Spleen (tissue), 11 donors: Measurements from ENCODE around the gene GPR137. TPM values are rescaled to one million over a fixed set of nuclear protein-coding genes. Genes with fewer than 3 reads are reported as not detected.
A peak's percentile ranks its signal among the peaks of the same experiment; 100 is the strongest.
"Not testable (repeated sequence)": the region's sequence is repeated elsewhere in the genome, so short reads cannot be mapped to it uniquely, and the experiment has no call there.

Source experiments
- DNase-seq: peaks from one replicate; pipeline ENCODE4 v3.0.0-alpha.2; 2020
- H3K27ac ChIP-seq, 8 donors: fragments of 200-600 bp; sonication (generic) in 7 of 8; 1 replicate in 4 of 8; 2 replicates in 4 of 8; pipeline versions ENCODE4 v1.5.0 to v1.8.0; 2016 to 2021; ENCODE audit warnings: inconsistent platforms in 4 of 8, mild to moderate bottlenecking in 4 of 8, moderate library complexity in 1 of 8
- H3K27me3 ChIP-seq, 7 donors: fragments of 200-600 bp; sonication (generic) in 6 of 7; replicated peaks in 1 of 7; 1 replicate in 4 of 7; 2 replicates in 3 of 7; pipeline versions ENCODE4 v1.5.0 to v1.8.0; 2016 to 2021; ENCODE audit warnings: inconsistent platforms in 3 of 7, mild to moderate bottlenecking in 1 of 7
- H3K36me3 ChIP-seq, 6 donors: fragments of 200-600 bp; sonication (generic) in 5 of 6; 1 replicate in 4 of 6; 2 replicates in 2 of 6; pipeline versions ENCODE4 v1.5.0 to v1.8.0; 2016 to 2021; ENCODE audit warnings: inconsistent platforms in 2 of 6
- H3K4me1 ChIP-seq, 6 donors: fragments of 200-600 bp; sonication (generic) in 5 of 6; 1 replicate in 3 of 6; 2 replicates in 3 of 6; pipeline versions ENCODE4 v1.5.0 to v1.8.0; 2016 to 2021; ENCODE audit warnings: inconsistent platforms in 3 of 6
- H3K4me3 ChIP-seq, 8 donors: fragments of 200-600 bp; sonication (generic) in 7 of 8; 1 replicate in 4 of 8; 2 replicates in 4 of 8; pipeline versions ENCODE4 v1.5.0 to v1.8.0; 2016 to 2021; ENCODE audit warnings: inconsistent platforms in 4 of 8, mild to moderate bottlenecking in 4 of 8, moderate library complexity in 2 of 8
- H3K9me3 ChIP-seq, 8 donors: fragments of 200-600 bp; sonication (generic) in 7 of 8; 1 replicate in 4 of 8; 2 replicates in 4 of 8; pipeline versions ENCODE4 v1.5.0 to v1.8.0; 2016 to 2021; ENCODE audit warnings: inconsistent platforms in 4 of 8
- POLR2A ChIP-seq, 3 donors: fragments of 450-650 bp; IDR thresholded peaks; one replicate each; pipeline ENCODE4 v1.5.1; 2017; ENCODE audit warnings: antibody characterized with exemption in 3 of 3, mild to moderate bottlenecking in 1 of 3
- POLR2AphosphoS5 ChIP-seq, 3 donors: sonication (generic); formaldehyde crosslinking; IDR thresholded peaks; one replicate each; pipeline ENCODE4 v1.5.1; 2017; ENCODE audit warnings: antibody characterized with exemption in 3 of 3
- WGBS, 5 donors: extraction: QIAGEN DNeasy Blood & Tissue Kit in 3 of 5; methylation state at CpG; one replicate each; pipeline versions ENCODE4 v1.1.5 to v1.1.7; 2013 to 2018; 5-methylcytosine and 5-hydroxymethylcytosine counted together
- intact Hi-C: fragments of 100-400 bp; cut with DNase I; formaldehyde crosslinking; loops from one replicate; pipeline ENCODE4 v1.15.0; 2023; ENCODE audit warnings: low total_unique reads
- polyA plus RNA-seq, 3 donors: library from polyadenylated mRNA; stranded (reverse); fragments of 200-250 nt; gene quantifications; one replicate each; pipeline ENCODE4 v1.2.1, GENCODE V29; 2013
- total RNA-seq, 7 donors: library from RNA; depleted of rRNA in 3 of 7; stranded (reverse); fragments of >200 nt in 3 of 7; fragmentation: NEBNext Ultra II Directional in 4 of 7; extraction: Animal tissue kit (Norgen Biotek cat#: 25700) in 4 of 7; gene quantifications; one replicate each; pipeline versions ENCODE4 v1.1.0 to v1.2.1, GENCODE V29; 2016 to 2021
- TF ChIP-seq, protein P1 (sequence below), 11 experiments: fragments of 200-600 bp in 7 of 11; fragments of 450-650 bp in 4 of 11; sonication (generic) in 4 of 11; IDR thresholded peaks in 8 of 11; conservative IDR thresholded peaks in 3 of 11; 1 replicate in 7 of 11; 2 replicates in 4 of 11; pipeline versions ENCODE4 v1.4.0 to v1.8.0; 2016 to 2021; ENCODE audit warnings: antibody characterized with exemption in 11 of 11, inconsistent platforms in 4 of 11, mild to moderate bottlenecking in 1 of 11
- donor health status: healthy with polysubstance abuse.
- donor health status: DM: no; HTN: no; CAD: no; lungs with moderate emphysema.
- donor health status: DM: no; HTN: no; CAD: no.
- donor health status: Bipolar disorder and iron deficiency.
- donor health status: healthy.
- donor health status: DM: no; HTN: no; CAD: no.
- donor health status: DM: yes; HTN: yes; CAD: no.

The GPR137 gene
- total and polyA plus RNA-seq, 10 donors: 13.7 to 37.2 (median 28.1) TPM

DNA sequence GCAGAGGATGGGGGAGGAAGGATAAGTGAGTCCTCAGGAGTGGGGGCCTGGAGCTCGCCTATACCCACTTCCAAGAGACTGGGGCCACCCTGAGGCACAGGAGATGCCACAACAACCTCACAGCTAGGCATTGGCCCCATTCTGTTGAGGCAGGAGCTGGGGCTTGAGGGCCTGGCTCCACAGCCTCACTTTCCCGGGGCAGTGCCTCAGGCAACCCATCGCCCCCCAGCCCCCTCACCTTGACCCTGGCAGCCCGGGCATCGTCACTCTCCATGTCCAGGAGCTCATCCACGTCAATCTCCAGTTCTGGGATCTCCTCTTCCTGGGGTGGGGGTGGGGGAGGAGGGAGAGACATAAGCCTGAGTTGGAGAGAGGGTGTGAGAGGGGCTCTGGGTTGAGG lies 40.7 kb upstream of the GPR137 start:
- H3K9me3 ChIP-seq: no peaks in the 10 kb centered on the region
- H3K27ac ChIP-seq: peak overlapping the region in 7 of 8 donors; percentile 66 to 100 (median 86)
- no peaks in the 10 kb centered on the region for H3K27me3 ChIP-seq
- peak overlapping the region in 6 of 8 donors; percentile 58 to 90 (median 80) for H3K4me3 ChIP-seq
- DNase-seq: peak; percentile 78
- TF ChIP-seq POLR2AphosphoS5 (IDR thresholded peaks at IDR 0.05): no peak
- TF ChIP-seq, protein P1, sequence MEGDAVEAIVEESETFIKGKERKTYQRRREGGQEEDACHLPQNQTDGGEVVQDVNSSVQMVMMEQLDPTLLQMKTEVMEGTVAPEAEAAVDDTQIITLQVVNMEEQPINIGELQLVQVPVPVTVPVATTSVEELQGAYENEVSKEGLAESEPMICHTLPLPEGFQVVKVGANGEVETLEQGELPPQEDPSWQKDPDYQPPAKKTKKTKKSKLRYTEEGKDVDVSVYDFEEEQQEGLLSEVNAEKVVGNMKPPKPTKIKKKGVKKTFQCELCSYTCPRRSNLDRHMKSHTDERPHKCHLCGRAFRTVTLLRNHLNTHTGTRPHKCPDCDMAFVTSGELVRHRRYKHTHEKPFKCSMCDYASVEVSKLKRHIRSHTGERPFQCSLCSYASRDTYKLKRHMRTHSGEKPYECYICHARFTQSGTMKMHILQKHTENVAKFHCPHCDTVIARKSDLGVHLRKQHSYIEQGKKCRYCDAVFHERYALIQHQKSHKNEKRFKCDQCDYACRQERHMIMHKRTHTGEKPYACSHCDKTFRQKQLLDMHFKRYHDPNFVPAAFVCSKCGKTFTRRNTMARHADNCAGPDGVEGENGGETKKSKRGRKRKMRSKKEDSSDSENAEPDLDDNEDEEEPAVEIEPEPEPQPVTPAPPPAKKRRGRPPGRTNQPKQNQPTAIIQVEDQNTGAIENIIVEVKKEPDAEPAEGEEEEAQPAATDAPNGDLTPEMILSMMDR (IDR thresholded peaks at IDR 0.05 in 8 of 11, conservative IDR thresholded peaks at IDR 0.05 in 3 of 11): no peak
- TF ChIP-seq POLR2A (IDR thresholded peaks at IDR 0.05): no peak
- intact Hi-C loops: no loop called here
- 27 to 44% (median 39%) methylated on average over 3 to 6 of the region's 6 CpGs for WGBS, 5 donors
- H3K36me3 ChIP-seq: peaks cover 0 to 24% (median 9%) of the 10 kb centered on the region in 6 donors
- peaks cover 19 to 77% (median 56%) of the 10 kb centered on the region in 6 donors for H3K4me1 ChIP-seq

DNA sequence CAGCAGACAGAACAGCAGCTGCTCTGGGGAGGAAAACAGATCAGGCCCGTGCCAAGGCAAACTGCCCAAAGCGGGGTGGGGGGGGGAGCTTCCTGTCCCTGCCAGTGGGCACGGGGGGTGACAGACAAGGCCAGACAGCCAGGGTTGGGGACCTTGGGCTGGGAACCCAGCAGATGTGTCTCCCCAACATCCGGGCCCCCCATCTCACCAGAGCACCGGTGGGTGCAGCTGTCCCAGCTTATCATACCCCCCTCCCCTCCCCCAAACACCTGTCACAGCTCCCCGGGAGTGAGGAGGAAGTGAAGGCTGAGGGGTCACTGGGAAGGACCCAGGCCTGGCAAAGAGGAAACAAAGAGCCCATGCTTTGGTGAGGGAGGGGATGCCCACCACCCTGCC lies 40.2 kb upstream of the GPR137 start:
- DNase-seq: peak; percentile 90
- Histone ChIP-seq H3K36me3 (peaks cover 0 to 24% (median 9%) of the 10 kb centered on the region in 6 donors), H3K4me1 (peaks cover 15 to 77% (median 54%) of the 10 kb centered on the region in 6 donors), H3K4me3 (peak overlapping the region; percentile 58 to 90 (median 77)), H3K9me3 (no peaks in the 10 kb centered on the region), H3K27ac (peak overlapping the region; percentile 33 to 100 (median 84)), H3K27me3 (no peaks in the 10 kb centered on the region)
- TF ChIP-seq POLR2AphosphoS5 (IDR thresholded peaks at IDR 0.05): peak in 1 of 3 donors; percentile 47
- TF ChIP-seq, protein P1 (IDR thresholded peaks at IDR 0.05 in 8 of 11, conservative IDR thresholded peaks at IDR 0.05 in 3 of 11): no peak
- no peak for TF ChIP-seq POLR2A (IDR thresholded peaks at IDR 0.05)
- intact Hi-C loops: no loop called here
- 0 to 5% (median 0%) methylated on average over 5 to 6 of the region's 6 CpGs for WGBS, 5 donors

DNA sequence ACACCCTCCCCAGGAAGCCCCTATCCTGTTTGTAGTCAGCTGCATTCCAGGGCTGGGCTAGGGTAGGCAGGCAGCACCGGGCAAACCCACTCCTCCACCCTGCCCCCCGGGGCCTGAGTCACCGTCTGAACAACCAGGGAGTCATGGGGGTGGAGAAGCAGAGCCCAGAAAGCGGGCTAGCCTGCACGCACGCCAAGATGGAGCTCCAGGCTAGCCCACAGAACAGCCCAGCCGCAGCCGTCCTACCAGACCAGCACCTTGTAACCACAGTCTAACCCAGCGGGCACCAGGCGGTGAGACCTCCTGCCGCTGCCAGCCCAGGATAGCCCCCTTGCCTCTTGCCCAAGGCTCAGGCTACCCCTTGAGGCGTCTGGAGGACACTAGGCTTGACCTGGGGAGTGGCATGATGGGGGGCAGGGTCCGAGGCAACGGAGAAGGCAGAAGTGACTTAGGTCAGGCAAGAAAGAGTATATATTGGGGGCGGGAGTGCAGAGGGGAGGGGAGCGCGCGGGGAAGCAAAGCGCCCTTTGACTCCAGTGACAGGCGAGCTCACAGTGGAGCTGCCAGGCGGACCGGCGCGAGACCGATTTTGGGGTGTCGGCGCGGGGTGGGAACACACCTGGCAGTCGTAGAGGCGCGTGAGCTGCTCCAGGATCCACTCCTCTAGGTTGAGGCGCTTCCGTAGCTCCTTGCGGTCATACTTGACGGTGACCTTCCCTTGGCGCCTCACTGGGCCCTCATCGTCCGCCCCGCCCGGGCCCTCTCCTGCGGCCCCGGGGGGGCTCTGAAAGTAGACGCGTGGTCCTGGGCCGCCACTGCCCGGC lies 39.6 kb upstream of the GPR137 start:
- intact Hi-C loops: no loop called here
- Histone ChIP-seq H3K27me3 (no peaks in the 10 kb centered on the region), H3K4me3 (peak overlapping the region; percentile 58 to 90 (median 77)), H3K36me3 (peaks cover 0 to 24% (median 9%) of the 10 kb centered on the region in 6 donors), H3K27ac (peak overlapping the region; percentile 33 to 100 (median 84)), H3K4me1 (peaks cover 18 to 80% (median 58%) of the 10 kb centered on the region in 6 donors), H3K9me3 (no peaks in the 10 kb centered on the region)
- DNase-seq: peak; percentile 89
- 0 to 3% (median 1%) methylated on average over 26 to 46 of the region's 46 CpGs for WGBS, 5 donors
- TF ChIP-seq, protein P1 (IDR thresholded peaks at IDR 0.05 in 8 of 11, conservative IDR thresholded peaks at IDR 0.05 in 3 of 11): no peak
- peak; percentile 19 to 58 (median 41) for TF ChIP-seq POLR2AphosphoS5 (IDR thresholded peaks at IDR 0.05)

DNA sequence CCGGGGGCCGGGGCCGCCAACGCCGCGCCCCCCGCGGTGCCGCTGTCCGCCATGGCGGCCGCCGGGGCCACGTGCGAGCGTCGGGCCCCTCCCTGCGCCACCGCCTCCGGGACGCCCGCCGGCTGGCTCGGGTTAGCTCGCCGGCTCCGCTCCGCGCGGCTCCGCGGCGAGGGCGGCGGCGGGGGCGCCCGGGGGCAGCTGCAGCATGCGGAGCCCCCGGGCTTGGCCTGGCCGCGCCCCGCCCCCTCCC lies 39.1 kb upstream of the GPR137 start:
- Histone ChIP-seq H3K36me3 (peaks cover 0 to 24% (median 9%) of the 10 kb centered on the region in 6 donors), H3K4me3 (peak overlapping the region; percentile 58 to 90 (median 77)), H3K4me1 (peaks cover 18 to 83% (median 59%) of the 10 kb centered on the region in 6 donors), H3K27ac (peak overlapping the region; percentile 33 to 100 (median 84))
- intact Hi-C loops, H3K9me3 ChIP-seq, DNase-seq, H3K27me3 ChIP-seq: not testable (repeated sequence)
- 0 to 3% (median 0%) methylated on average over 3 to 43 of the region's 43 CpGs for WGBS, 5 donors
